Endometrium (tissue), 2 donors: Measurements from ENCODE around the gene TPGS1.

Source experiments
- FAIRE-seq: peaks from 2 replicates; lab custom pipeline; 2012; peaks lifted over from hg19 to GRCh38; lab: Jason Lieb, UNC
- donor health status: control.
- donor health status: control.

TPGS1 gene

DNA sequence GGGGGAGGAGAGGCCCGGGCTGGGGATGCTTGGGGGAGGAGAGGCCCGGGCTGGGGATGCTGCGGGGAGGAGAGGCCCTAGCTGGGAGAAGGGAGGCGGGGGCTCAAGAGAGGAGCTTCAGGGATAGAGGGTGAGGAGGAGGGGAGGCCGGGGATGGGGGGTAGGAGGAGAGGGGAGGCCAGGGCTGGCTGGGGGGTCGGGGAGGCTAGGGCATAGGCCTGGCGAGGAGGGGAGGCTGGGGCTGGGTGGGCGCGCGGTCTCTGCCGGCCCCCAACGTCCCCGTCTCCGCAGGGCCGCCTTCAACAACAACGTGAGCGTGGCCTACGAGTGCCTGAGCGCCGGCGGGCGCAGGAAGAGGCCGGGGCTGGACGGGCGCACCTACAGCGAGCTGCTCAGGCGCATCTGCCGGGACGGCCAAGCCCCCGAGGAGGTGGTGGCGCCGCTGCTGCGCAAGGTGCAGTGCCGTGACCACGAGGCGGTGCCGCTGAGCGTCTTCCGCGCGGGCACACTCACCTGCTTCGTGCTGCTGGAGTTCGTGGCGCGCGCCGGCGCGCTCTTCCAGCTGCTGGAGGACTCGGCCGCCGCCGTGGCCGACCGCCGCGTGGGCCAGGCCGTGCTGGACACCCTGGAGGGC lies 11.4 kb downstream of the TPGS1 start:
- FAIRE-seq: no peak

DNA sequence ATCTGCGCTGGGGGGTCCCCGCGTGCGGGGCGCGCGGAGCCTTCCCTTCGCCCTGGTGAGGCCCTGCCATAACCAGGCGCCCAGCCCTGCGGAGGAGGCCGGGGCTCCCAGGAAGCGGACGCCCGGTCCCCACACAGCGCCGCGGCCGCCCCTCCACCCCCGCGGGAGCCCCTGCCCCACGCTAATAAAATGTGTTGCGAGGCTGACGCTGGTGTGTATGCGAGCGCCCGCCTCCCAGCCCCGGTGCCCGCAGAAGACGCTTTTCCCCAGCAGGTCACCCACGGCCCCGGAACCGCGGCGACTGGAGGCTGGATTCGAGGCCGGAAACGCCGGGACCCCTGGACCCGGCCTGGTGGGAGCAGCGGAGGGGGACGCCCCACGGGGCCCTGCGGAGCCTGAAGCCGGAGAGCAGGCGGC lies 12.2 kb downstream of the TPGS1 start:
- no peak for FAIRE-seq

DNA sequence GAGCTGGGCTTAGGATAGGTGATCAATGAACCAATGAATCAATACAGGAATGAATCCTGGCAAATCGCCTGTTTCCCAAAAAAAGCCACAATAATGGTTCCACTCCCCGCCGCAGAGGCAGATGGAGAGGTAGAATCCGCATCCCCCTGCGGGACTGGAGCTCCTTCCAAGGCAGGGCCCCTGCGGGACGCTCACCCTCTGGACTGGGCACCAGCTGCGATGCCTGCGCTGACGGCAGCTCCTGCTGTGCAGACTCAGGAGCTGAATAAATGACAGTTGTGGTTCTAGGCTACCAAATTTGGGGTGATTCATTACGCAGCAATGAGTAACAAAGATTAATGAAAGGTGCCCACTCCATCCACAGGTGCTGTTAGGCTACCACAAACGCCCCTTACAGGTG lies 15.4 kb downstream of the TPGS1 start:
- FAIRE-seq: no peak

DNA sequence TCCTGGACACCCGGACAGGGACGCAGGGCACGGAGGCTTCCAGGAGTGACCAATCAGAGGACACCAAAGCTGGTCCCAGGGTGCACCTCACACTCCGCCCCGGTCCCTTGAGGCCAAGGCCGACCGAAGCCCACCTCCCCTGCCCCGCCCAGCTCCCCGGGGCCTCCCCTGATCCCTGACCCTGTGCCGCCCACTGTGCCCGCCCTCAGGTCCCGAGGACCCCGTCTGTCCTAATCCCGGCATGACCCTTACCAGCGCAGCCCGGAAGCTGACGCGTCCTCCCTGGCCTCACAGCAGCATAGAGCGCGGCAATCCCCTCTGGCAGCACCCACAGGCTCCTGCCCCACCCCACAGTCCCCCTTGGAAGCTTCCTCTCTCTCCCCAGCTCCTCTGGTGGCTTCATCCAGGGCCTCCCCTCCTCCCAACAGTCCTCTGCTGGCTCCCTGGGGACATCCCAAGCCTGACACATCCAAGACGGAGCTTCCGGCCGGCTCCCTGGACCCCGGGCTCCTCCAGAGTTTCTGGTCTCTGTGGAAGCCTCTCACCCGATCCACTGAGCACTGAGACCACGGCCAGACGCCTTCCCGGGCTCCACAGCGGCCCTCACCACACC lies 16.9 kb downstream of the TPGS1 start:
- no peak for FAIRE-seq

DNA sequence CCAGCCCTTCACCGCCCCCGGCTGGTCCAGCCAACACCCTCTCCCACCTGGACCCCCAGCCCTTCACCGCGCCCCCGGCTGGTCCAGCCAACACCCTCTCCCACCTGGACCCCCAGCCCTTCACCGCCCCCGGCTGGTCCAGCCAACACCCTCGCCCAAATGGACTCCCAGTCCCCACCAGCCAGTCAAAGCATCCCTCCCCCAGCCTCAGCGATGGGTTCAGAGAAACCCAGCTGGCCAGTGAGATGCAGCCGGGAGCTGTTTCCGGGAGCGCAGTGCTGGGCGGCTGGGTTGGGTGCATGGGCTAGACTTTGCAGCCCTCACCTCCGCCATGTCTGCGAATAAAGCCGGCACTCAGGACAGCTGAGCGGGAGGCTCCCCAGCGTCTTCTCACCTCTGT lies 17.7 kb downstream of the TPGS1 start:
- FAIRE-seq: no peak

DNA sequence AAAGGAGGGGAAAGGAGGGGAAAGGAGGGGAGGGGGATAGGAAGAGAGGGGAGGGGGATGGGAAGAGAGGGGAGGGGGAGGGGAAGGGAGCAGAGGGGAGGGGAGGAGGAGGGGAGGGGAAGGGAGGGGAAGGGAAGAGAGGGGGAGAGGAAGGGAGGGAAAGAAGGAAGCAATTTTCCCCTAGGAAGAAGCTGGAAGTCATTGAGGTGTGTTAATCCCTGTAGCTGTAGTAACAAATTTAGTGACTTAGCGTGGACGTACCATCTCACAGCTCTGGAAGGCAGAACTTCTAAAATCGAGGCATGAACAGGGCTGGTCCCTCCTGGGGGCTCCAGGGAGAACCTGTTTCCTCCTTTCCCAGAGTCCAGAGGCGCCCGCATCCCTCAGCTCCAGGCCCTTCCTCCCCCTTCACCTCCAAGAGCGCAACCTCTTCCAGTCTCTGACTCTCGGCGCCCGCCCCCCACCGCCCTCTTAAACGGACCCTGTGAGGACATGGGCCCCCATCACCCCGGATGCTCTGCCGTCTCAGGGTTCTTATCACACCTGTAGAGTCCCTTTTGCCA lies 18.6 kb downstream of the TPGS1 start:
- FAIRE-seq: no peak

DNA sequence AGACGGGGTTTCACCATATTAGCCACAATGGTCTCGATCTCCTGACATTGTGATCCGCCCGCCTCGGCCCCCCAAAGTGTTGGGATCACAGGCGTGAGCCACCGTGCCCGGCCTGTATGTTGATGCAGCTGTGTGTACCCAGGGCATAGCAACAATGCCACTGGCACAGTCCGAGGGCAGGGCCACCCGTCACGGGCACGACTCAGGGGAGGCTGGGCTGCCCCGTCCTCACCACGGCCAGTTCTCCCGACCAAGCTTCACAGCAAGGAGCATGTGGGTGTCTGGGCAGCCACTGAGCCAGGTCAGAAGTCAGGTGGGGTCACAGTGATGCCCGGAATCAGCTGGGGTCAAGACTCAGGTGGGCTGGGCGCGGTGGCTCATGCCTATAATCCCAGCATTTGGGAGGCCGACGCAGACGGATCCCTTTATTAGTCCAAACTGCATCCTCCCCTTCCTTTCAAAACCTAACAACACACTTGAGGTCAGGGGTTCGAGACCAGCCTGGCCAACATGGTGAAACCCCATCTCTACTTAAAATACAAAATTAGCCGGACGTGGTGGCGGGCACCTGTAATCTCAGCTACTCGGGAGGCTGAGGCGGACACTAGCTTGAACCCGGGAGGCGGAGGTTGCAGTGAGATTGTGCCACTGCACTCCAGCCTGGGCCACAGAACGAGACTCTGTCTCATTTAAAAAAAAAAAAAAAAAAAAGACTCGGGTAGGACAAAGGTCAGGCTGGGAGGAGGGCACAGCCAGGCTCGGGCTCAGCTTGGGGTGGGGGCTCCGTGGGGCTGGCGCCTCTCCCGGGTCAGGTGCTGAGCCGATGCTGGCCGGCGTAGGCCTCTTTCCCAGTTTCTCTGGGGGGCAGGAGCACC lies 23.1 kb downstream of the TPGS1 start:
- no peak for FAIRE-seq

DNA sequence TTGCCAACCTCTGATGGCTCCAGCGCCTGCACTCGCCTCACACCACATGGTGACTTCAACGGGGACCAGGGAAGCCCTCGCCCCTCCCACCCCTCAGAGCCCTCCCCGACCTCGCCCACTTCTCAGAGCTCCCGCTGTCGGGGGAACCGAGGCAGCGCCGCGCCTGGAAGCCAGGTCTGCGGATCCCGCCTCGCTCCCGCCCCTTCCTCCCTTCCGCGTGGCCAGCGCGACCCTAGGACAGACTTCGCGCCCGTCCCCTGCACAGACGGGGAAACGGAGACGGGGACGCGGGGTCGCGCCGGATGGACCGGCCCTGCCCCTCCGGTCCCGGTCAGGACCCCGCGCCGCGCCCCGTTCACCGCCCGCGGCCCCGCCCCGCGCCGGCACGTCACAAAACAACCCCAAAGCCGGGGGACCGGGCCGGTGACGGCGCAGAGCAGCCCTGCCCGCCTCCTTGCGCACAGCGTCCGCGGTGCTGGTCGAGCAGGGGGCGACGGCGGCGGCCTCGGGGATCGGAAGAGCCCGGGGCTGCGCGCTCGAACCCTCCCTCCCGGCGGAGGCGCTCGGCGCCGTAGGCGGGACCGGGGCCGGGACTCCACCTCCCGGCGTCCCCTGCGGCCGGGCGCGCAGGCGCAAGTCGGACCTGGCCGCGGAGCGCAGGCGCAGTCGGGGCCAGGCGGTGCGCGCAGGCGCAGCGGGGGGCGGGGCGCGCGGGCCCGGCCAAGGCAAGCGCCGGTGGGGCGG lies 23.9 kb downstream of the TPGS1 start:
- FAIRE-seq: no peak

DNA sequence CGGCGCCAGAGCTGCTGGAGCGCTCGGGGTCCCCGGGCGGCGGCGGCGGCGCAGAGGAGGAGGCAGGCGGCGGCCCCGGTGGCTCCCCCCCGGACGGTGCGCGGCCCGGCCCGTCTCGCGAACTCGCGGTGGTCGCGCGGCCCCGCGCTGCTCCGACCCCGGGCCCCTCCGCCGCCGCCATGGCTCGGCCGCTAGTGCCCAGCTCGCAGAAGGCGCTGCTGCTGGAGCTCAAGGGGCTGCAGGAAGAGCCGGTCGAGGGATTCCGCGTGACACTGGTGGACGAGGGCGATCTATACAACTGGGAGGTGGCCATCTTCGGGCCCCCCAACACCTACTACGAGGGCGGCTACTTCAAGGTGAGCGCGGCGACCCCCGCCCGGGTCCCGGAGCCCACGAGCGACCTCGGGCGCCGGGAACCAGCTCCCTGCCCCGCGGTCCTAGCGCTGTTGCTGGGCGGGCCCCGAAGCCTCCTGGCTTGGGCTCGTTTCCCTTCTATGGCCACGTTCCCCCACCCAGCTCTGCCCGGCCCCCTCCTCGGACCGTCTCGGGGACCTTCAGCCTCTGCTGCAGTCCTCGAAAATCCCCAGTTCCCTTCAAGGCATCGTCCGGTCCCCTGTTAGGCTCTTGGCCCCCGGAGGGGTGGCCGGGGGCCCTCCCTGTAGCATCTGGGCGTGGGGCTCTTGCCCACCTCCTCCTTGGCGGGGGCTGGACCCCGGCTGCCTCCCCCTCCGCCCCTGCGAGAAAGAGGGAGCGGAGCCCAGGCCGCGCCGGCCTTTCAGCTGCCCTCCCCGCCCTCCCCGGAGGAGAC lies 24.7 kb downstream of the TPGS1 start, which contains the start of gene CDC34:
TSS of gene CDC34 (plus strand) at position 8 of the 808 bp plus-strand sequence. CDS start at position 180, 172 bp downstream.
- FAIRE-seq: no peak

DNA sequence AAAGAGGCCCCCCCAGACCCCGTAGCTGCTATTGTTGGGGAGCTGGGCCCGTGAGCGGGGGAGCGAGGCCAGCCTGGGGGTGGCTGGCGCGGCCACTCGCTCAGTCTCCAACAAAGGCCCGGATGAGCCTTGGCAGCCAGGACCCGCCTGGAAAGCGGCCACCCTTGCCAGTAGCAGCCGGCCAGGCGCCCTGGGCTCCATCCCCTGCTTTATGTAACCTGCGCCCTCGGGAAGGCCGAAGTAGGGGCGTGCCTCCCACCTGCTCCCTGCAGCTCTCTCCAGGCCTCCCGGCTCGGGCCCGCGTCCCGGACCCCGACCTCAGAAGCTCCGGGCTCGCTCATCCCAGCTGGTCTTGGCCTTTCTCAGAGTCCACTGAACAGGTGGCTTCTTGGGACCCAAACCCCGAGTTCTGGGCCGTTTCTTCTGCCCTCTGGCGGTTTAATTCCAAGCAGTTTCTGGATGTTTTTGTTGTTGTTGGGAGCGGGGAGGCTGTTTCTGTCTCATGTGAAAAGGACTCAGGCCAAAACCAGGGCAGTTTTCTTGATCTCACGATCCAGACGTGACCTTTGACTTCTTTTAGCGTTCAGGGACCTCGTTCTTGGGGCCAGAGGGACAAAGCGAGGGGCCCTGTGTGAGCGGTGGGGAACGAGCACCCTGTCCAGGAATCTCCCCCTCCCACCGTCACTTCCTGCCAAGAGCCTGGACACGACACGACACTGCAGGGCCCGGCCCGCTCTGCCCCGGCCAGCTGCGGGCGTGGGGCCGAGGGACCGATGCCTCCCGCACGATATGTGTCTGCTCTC lies 25.5 kb downstream of the TPGS1 start:
- no peak for FAIRE-seq

DNA sequence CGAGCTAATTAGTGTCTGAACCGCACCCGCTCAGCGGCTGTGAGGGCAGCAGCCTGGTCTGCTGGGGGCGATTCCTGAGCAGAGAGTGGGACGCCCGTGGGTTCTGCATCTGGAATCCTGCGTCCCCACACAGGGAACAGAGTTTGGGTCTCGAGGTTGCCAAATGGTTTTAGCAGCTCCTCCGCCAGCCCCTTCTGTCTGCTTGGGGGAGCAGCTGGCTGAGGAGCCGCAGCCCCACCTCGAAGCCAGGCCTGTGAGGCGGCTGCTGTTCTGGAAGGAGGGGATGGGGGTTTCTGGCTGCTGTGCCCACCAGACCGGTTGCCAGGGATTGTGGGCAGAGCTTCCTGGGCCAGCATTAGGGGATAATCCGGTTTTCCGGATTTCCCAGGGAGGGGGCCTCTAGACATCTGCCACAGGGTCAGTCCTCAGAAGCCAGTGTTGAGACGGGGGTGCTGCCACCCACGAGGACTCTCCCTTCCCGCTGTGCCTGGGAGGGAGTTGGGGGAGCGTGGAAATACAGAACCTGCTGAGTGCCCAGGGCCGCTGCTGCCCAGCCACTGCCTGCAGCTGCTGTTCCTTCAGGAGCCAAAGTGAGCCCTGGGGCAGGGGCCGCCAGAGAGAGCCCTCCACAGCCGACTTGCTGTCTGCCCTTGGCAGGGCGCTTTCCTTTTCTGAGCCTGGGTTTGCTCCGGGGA lies 26.2 kb downstream of the TPGS1 start:
- FAIRE-seq: no peak

DNA sequence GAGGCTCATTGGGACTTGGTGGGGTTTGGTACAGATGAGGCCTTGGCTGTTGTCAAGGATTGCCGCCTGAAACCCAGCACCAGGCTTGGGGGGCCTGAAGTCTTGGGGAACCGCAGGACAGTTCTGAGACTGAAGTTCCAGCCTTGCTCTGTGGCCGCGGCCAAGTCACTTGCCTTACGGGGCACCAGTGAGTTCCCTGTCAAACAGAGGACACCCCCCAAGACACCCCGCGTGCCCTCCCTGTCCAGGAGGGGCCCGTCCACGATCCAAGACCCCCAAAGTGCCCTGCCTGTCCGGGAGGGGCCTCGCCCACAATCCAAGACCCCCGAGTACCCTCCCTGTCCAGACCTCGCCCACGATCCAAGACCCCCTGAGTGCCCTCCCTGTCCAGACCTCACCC lies 26.8 kb downstream of the TPGS1 start:
- FAIRE-seq: no peak

DNA sequence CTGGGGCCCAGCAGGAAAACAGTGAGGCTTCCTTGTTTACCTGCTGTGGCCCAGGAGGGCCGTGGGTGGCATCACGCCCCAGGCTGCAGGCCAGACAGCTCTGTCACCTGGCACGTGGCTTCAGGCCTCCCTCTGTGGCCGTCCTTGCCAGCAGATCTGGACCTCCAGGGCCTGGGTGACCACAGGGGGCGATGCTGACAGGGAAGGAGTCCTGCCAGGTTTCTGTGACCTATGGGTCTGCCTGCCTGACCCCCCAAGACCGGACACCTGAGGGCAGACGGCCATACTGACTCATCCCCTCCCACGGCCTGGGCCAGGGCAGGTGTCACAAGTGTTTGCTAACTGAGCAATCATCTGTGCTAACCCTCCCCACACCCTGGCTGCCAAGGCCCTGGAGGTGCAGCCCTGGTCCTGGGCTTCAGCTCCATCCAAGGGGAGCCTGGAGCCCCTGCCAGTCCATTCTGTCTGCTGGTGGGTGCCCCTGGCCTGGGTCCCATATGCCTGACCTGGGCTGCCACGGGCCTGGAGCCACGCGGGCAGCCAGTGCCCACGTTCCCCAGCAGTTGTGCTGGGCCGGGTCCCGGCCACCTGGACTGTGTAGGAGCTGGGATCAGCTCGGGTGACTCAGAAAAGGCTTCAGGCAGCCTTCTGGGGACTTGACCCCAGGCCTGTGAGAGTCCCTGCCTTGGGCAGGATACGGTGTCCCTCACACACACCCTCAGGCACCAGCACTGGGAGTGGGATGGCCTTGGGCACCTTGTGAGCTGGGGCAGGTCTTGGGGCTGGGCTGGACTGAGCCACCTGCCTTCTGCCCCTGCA lies 27.9 kb downstream of the TPGS1 start:
- no peak for FAIRE-seq

DNA sequence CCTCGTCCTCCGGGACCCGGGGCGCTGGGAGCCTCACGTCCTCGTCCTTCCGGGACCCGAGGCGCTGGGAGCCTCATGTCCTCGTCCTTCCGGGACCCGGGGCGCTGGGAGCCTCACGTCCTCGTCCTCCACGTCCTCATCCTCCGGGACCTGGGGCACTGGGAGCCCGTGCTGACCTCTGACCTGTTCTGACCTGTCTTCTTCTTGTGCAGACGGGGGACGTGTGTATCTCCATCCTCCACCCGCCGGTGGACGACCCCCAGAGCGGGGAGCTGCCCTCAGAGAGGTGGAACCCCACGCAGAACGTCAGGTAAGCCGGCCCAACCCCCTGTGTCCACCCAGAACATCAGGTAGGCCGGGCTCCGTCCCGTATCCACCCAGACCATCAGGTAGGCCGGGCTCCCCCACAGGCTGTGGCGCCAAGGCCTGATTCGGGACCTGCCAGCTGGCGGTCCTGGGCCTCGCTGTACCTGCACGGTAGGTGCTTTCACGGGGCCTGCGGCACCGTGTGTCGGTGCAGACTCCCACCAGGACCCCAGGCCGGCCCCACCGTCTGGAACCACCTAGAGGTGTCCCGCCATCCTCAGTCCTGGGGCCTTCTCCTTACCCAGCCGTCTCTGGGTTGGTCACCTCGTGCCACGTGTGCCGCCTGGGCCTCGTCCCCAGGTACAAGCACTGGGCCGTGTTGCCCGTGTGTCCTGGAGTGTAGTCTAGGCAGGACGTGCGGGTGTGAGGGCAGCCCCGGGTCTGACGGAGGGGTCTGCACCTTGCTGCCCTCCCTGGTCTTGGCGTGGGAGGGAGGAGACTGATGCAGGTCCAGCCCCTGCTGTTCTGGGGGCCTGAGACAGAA lies 29.0 kb downstream of the TPGS1 start:
- FAIRE-seq: no peak

DNA sequence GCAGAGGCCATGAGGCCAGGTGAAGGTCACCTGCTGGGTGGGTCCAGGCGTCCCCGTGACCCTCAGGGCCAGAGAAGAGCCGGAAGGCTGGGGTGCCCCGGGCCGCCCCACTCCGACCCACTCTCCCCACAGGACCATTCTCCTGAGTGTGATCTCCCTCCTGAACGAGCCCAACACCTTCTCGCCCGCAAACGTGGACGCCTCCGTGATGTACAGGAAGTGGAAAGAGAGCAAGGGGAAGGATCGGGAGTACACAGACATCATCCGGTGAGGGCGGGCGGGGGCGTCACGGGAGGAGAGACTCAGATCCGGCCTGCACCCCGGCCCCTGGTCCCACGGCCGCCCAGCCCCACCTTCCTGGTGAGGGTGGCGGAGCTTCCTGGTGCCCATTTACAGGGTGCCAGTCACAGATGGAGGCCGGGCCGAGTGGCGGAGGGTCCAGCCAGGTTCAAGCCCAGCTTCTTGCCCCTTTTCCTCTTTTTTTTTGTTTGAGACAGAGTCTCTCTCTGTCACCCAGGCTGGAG lies 29.6 kb downstream of the TPGS1 start:
- no peak for FAIRE-seq

DNA sequence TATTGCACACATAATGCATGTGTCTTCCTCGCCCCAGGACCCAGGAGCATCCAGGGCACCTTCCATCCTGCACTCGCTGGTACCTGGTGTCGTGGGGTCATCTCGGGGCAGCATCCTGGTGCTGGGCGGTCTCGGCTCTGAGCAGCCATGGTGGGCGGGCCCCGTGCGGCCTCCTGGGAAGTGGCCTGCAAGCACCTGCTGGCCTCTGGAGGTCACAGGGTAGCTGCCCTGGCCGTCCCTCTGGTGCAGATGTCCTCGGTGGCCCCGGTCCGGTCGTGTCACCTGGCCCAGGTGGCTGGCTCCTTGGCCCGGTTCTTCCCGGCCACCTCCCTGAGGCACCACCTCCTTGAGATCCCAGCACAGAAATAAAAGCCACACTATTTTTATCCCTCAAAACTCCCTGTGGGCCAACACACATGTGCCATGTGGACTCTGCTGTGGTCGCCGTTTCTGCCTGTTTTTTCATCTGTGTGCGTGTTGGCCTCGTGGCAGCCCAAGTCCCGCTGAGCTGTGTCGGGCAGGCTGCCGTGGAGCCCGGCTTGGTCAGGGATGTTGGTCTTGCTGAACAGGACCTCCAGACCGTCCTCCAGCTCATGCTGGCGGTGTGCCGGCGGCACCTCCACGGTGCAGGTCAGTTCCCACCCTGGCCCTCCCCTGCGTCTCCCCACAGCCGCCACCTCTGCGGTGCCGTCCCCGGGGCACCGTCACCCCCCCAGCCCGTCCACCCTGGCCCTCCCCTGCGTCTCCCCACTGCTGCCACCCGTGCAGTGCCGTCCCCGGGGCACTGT lies 31.5 kb downstream of the TPGS1 start:
- FAIRE-seq: no peak
